Hippocampal formation (tissue), 2 donors: Measurements from ENCODE around the gene TBC1D5.

Source experiments
- DNase-seq, 2 donors: peaks; one replicate each; lab custom pipeline; 2025; lab: John Stamatoyannopoulos, UW

Gene TBC1D5

GRCh38 chr3:17589888-17590287 is 152.5 kb downstream of the TBC1D5 start:
- DNase-seq: no peak

- DNase-seq: no peak
These were observed 154.0 kb downstream of the TBC1D5 start for GRCh38 chr3:17588422-17588821.

GRCh38 chr3:17585394-17586325 is 156.8 kb downstream of the TBC1D5 start:
- DNase-seq: peak in 1 of 2 donors; percentile 8

- DNase-seq: no peak
These were observed 158.4 kb downstream of the TBC1D5 start for GRCh38 chr3:17584066-17584465.

GRCh38 chr3:17583530-17583929 is 158.9 kb downstream of the TBC1D5 start:
- no peak for DNase-seq

- no peak for DNase-seq
These were observed 160.9 kb downstream of the TBC1D5 start for GRCh38 chr3:17581421-17582080.

GRCh38 chr3:17580901-17581300 is 161.5 kb downstream of the TBC1D5 start:
- no peak for DNase-seq

- DNase-seq: no peak
These were observed 163.0 kb downstream of the TBC1D5 start for GRCh38 chr3:17579289-17580031.

GRCh38 chr3:17577796-17578520 is 164.5 kb downstream of the TBC1D5 start:
- DNase-seq: no peak

GRCh38 chr3:17573396-17573795 is 169.0 kb downstream of the TBC1D5 start:
- no peak for DNase-seq

- no peak for DNase-seq
These were observed 170.7 kb downstream of the TBC1D5 start for GRCh38 chr3:17571686-17572085.

GRCh38 chr3:17562845-17563244 is 179.6 kb downstream of the TBC1D5 start:
- DNase-seq: no peak

GRCh38 chr3:17558565-17558964 is 183.9 kb downstream of the TBC1D5 start:
- DNase-seq: no peak

- no peak for DNase-seq
These were observed 184.5 kb downstream of the TBC1D5 start for GRCh38 chr3:17557749-17558463.

GRCh38 chr3:17555525-17555924 is 186.9 kb downstream of the TBC1D5 start:
- no peak for DNase-seq

GRCh38 chr3:17554078-17554477 is 188.4 kb downstream of the TBC1D5 start:
- no peak for DNase-seq

GRCh38 chr3:17553080-17553479 is 189.4 kb downstream of the TBC1D5 start:
- DNase-seq: no peak

- DNase-seq: no peak
These were observed 190.1 kb downstream of the TBC1D5 start for GRCh38 chr3:17552351-17552750.

- no peak for DNase-seq
These were observed 190.5 kb downstream of the TBC1D5 start for GRCh38 chr3:17551895-17552294.

GRCh38 chr3:17551333-17551732 is 191.1 kb downstream of the TBC1D5 start:
- no peak for DNase-seq

- DNase-seq: no peak
These were observed 191.8 kb downstream of the TBC1D5 start for GRCh38 chr3:17550624-17551023.
